ENCODE data around the gene KLRG1. TPM values are rescaled to one million over a fixed set of nuclear protein-coding genes. Genes with fewer than 3 reads are reported as not detected.

The KLRG1 gene
- total and polyA plus RNA-seq, 2 of the 8 experiments (the other 6 are each of a cell fraction or from before 2014, with no cell fraction given): 7.9 to 12.8 TPM

- Histone ChIP-seq H2BK20ac (ENCODE audit: low read length) (no peak overlapping the region), H3K23me2 (ENCODE audit: low read depth, low read length) (no peaks in the 10 kb centered on the region), H4K20me1 (replicated peaks in 1 of 2; ENCODE audit: control insufficient read depth in 1 of 2, insufficient read depth in 2 of 2, low read length in 2 of 2) (peaks cover 2 to 6% of the 10 kb centered on the region in 2 experiments), H3K4me2 (ENCODE audit: insufficient read depth in 1 of 2, low read depth in 2 of 2, low read length in 2 of 2) (peak overlapping the region; percentile 83 to 88), H3K56ac (replicated peaks; ENCODE audit: insufficient read length, low read depth, low read length) (no peak overlapping the region), H3K79me2 (ENCODE audit: control insufficient read depth in 1 of 2, insufficient read depth in 2 of 2, low read length in 2 of 2) (peaks cover 5 to 44% of the 10 kb centered on the region in 2 experiments), H2BK15ac (ENCODE audit: low read length) (no peak overlapping the region), H4K5ac (ENCODE audit: insufficient read length, low read depth, low read length) (no peak overlapping the region), H3K14ac (ENCODE audit: insufficient read length) (no peak overlapping the region), H3K4me3 (ENCODE audit: extremely low read depth in 1 of 4, insufficient read depth in 2 of 4, low read depth in 3 of 4, low read length in 4 of 4) (peak overlapping the region; percentile 61 to 93 (median 90); a peak in 7 of 8 replicates), H2BK12ac (ENCODE audit: low read depth, low read length) (no peak overlapping the region), H3K4ac (replicated peaks; ENCODE audit: insufficient read length, low read depth, low read length) (no peak overlapping the region), H3K36me3 (ENCODE audit: control insufficient read depth in 2 of 4, insufficient read depth in 4 of 4, low read length in 3 of 4) (peaks cover 0 to 3% (median 1%) of the 10 kb centered on the region in 4 experiments; a peak in 3 of 8 replicates), H3K9ac (replicated peaks in 1 of 4; ENCODE audit: extremely low read depth in 1 of 4, low read depth in 3 of 4, low read length in 3 of 4) (no peak overlapping the region), H2AK5ac (ENCODE audit: low read depth, low read length) (no peak overlapping the region), H3K79me1 (ENCODE audit: low read depth, low read length) (peaks cover 10% of the 10 kb centered on the region; the same call in 1 of the 2 replicates), H3K27me3 (replicated peaks in 1 of 4; ENCODE audit: control insufficient read depth in 3 of 4, extremely low read depth in 1 of 4, insufficient read depth in 3 of 4, low read length in 3 of 4) (no peaks in the 10 kb centered on the region), H3K27ac (ENCODE audit: low read depth, low read length) (no peak overlapping the region), H2AFZ (ENCODE audit: low read length) (peak overlapping the region; percentile 62; the same call in 1 of the 2 replicates), H4K91ac (replicated peaks; ENCODE audit: insufficient read length, low read length) (no peak overlapping the region), H2BK120ac (replicated peaks; ENCODE audit: low read depth, low read length) (no peak overlapping the region), H4K8ac (ENCODE audit: extremely low read depth, insufficient read depth, low read length) (no peak overlapping the region), H3K23ac (ENCODE audit: insufficient read length) (no peak overlapping the region), H3K9me3 (ENCODE audit: insufficient read depth in 2 of 2, low read depth in 1 of 2, low read length in 1 of 2) (no peaks in the 10 kb centered on the region), H2BK5ac (ENCODE audit: low read depth, low read length) (no peak overlapping the region), H3K4me1 (replicated peaks in 1 of 4; ENCODE audit: control insufficient read depth in 3 of 4, insufficient read depth in 4 of 4, low read length in 3 of 4) (no peaks in the 10 kb centered on the region; a peak in 1 of 7 replicates), H3K18ac (ENCODE audit: extremely low read depth, low read length) (no peak overlapping the region)
- TF ChIP-seq RAD21 (IDR thresholded peaks at IDR 0.05 in 1 of 2, conservative IDR thresholded peaks at IDR 0.05 in 1 of 2; ENCODE audit: low read depth in 2 of 2, low read length in 2 of 2): no peak
- no peak for TF ChIP-seq TCF12 (IDR thresholded peaks at IDR 0.05; ENCODE audit: low read depth, low read length)
- no peak for TF ChIP-seq TAF1 (IDR thresholded peaks at IDR 0.05; ENCODE audit: low read depth, low read length)
- TF ChIP-seq CTCF (IDR thresholded peaks at IDR 0.05; ENCODE audit: control extremely low read depth in 1 of 3, insufficient read depth in 1 of 3, low read depth in 1 of 3, low read length in 3 of 3): no peak
- FAIRE-seq: no peak
- DNase-seq (ENCODE audit: low read depth in 1 of 2, low spot score in 2 of 2): no peak
- POLR2A ChIA-PET (ENCODE audit: partially characterized antibody): interaction anchor here (1.3 to 11.5 kb wide), 5 partner anchors 9 to 156 kb away, joined by 3 to 311 read pairs (median 4); partner anchors contain the start of gene PHC1
- CTCF ChIA-PET (ENCODE audit: partially characterized antibody): interaction anchor here (0.7 to 12.2 kb wide), 5 partner anchors 84 to 376 kb away, joined by 3 to 119 read pairs (median 5); no protein-coding TSS in a partner anchor
- 57% methylated on average over 9 of the region's 9 CpGs; no CpG with 5 or more reads in 1 of the 2 experiments for WGBS, 2 experiments (ENCODE audit: extremely low coverage in 1 of 2, insufficient coverage in 1 of 2, insufficient read length in 1 of 2, insufficient replicate concordance in 2 of 2, low coverage in 1 of 2, low lambda C conversion rate in 2 of 2, missing lambda C conversion rate in 1 of 2)
These were observed 38.5 kb upstream of the KLRG1 start for GRCh38 chr12:8950702-8951478.

Data from H1 (cell line).